ENCODE results near the gene BRIX1.

Gene BRIX1

DNA sequence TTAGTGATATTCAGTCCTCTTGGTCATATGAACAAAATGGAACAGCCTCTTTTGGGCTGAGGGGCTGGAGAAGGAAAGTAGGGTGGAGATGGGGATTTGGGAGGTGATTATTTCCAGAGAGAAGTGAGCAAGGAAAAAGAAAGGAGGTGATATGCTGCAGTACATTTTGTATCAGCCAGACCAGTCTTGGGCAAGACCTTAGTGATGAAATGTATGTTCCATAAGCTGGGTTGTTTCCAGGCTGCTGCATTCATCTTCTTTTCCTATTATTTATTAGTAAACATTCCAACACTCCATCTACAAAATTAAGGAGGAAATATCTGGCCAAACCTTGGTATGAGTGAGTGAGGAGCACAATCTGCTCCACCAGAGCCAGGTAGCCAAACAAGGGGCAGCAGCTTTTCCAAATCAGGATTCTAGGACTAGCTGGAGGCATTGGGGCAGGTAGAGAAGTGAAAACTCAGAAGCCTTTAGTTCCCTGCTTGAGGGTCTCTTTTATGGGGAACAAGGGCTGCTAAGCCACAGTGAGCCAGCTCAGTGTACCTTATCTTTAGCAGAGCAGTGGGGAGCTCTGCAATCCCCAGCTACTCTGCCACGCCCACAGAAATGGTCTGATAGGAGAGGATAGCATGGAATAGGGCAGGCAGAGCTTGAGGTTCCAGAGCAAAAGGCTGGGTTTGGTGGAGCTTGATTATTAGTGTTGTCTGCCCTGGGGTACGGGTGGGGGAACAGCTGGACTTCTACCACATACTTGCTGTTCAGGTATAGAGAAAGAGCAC is 19.7 kb upstream of the BRIX1 start:
- TF ChIP-seq, protein P1, sequence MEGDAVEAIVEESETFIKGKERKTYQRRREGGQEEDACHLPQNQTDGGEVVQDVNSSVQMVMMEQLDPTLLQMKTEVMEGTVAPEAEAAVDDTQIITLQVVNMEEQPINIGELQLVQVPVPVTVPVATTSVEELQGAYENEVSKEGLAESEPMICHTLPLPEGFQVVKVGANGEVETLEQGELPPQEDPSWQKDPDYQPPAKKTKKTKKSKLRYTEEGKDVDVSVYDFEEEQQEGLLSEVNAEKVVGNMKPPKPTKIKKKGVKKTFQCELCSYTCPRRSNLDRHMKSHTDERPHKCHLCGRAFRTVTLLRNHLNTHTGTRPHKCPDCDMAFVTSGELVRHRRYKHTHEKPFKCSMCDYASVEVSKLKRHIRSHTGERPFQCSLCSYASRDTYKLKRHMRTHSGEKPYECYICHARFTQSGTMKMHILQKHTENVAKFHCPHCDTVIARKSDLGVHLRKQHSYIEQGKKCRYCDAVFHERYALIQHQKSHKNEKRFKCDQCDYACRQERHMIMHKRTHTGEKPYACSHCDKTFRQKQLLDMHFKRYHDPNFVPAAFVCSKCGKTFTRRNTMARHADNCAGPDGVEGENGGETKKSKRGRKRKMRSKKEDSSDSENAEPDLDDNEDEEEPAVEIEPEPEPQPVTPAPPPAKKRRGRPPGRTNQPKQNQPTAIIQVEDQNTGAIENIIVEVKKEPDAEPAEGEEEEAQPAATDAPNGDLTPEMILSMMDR (IDR thresholded peaks at IDR 0.05; ENCODE audit: borderline replicate concordance, insufficient read depth, low read depth, low read length) = no peak
- no peak overlapping the region for H3K4me3 ChIP-seq (ENCODE audit: low read depth, low read length)

DNA sequence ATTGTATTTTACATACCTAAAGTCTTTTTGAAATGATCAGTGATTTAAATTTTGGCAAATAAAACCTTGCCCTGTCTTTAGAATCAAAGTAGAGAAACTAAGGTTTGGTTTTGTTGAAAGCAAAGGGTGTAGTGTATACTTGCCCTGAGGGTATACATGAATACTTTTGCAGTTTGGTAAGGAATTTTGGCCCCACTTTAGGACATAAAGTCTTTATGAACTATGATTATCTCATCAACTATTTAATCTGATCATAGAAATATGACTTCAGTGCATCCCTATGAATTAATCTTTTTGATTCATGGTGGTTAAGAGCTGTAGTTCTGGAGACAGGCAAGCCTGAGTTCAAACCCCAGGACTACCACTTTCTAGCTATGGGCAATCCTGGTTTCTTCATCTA is 17.9 kb upstream of the BRIX1 start:
- H3K4me3 ChIP-seq (ENCODE audit: low read depth, low read length) = no peak overlapping the region

DNA sequence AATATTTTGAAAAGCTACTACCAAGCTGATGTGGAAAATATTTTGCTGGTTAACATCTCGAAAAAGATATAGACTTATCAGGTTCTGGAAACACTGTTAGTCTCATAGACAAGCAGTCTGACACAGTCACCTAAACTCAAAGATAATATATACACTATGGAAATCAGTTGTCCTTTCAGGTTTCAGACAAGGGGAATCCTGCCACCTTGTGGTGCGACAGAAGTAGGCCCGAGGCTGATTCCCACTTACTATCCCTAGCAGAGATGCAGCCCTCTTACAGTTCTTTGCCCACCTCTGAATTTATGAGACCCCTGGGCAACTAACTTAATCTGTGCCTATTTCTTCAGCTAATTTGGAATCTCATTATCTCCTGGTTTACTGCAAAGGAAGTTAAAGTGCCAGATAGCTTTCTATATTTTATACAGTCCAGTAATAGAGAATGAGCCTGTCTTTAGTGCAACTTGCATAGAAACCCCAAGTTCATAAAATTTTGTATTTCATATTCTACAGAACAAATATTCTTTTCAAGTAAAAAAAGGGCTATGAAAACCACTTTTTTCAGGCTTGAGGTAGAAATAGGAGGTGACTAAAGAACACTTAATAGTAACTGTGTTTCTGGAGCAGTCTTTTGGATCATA is 17.1 kb upstream of the BRIX1 start:
- TF ChIP-seq, protein P1 (IDR thresholded peaks at IDR 0.05; ENCODE audit: borderline replicate concordance, insufficient read depth, low read depth, low read length) = peak; percentile 72
- H3K4me3 ChIP-seq (ENCODE audit: low read depth, low read length) = no peak overlapping the region

More for the DNA sequence above, 17.9 kb upstream of the BRIX1 start:
- TF ChIP-seq, protein P1 (IDR thresholded peaks at IDR 0.05; ENCODE audit: borderline replicate concordance, insufficient read depth, low read depth, low read length) = no peak

DNA sequence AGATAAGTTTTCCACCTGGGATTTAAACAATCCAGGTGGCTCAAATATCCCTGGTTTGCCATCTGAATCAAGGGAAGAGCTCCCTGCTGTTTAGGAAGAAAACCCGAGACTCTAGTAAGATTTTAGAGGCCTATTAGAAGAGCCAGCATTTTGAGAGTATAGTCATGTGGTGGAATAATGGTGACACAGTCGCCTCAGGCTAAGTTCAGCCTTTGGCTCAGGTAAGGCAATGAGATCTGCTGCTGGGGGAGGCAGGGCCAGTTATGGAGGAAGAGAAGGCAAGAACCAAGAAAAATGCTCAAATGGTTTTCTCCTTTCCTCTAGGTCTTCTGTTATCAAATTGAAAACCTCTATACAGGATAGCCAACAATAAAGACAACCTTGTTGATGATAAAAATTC is 16.4 kb upstream of the BRIX1 start:
- TF ChIP-seq, protein P1 (IDR thresholded peaks at IDR 0.05; ENCODE audit: borderline replicate concordance, insufficient read depth, low read depth, low read length) = no peak
- H3K4me3 ChIP-seq (ENCODE audit: low read depth, low read length) = no peak overlapping the region

DNA sequence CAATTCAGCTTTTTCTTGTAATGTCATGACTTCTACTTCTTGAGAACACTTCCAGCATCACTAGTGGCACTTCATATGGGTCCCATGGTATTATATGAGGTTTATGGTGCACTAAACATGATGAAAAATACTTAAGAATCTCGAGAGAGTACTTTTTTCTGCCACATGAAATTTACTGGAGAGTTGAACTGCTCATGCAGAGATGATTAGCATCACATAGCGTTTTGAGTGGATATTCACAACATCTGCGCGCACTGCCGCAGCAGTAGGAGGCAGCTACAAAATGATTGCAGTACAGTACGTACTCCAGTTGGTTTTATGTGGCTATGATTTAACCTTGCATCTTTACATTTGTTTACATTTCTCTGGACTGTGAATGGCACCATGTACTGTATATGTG is 14.9 kb upstream of the BRIX1 start:
- TF ChIP-seq, protein P1 (IDR thresholded peaks at IDR 0.05; ENCODE audit: borderline replicate concordance, insufficient read depth, low read depth, low read length) = no peak
- H3K4me3 ChIP-seq (ENCODE audit: low read depth, low read length) = no peak overlapping the region

DNA sequence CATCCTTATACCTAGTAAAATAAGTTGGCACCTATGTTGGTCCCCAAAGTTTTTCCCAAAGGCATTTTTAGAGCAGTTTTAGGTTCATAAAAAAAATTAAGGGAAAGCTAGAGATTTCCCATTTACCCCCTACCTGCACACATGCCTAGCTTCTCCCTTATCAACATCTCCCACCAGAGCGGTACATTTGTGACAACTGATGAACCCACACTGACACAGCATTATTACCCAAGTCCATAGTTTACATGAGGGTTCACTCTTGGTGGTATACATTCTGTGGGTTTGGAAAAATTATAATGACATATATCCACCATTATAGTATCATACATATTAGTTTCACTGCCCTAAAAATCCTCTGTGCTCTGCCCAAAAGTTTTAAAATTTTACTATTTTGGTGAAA is 12.3 kb upstream of the BRIX1 start:
- no peak overlapping the region for H3K4me3 ChIP-seq (ENCODE audit: low read depth, low read length)
- TF ChIP-seq, protein P1 (IDR thresholded peaks at IDR 0.05; ENCODE audit: borderline replicate concordance, insufficient read depth, low read depth, low read length) = no peak

DNA sequence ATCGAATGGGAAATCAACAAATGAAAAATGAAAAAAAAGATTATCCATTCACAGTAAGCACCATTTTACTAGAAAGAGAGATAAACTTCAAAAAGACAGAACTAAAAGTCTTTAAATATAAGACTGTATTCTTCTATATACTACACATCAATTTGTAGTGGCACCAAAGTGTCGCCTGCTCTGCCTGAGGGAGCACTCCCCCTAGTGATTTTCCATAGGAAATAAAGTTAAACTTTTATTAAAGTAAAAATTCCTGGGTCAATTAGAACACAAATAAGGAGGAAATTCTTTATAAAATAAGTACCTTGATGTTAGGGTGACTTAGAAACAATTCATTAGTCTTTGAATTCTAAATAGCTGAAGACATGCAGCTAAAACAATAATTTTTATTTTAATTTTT is 9.9 kb upstream of the BRIX1 start:
- no peak overlapping the region for H3K4me3 ChIP-seq (ENCODE audit: low read depth, low read length)
- TF ChIP-seq, protein P1 (IDR thresholded peaks at IDR 0.05; ENCODE audit: borderline replicate concordance, insufficient read depth, low read depth, low read length) = no peak
